H1 (cell line): ENCODE measurements around the gene JAKMIP3. TPM values are rescaled to one million over a fixed set of nuclear protein-coding genes. Genes with fewer than 3 reads are reported as not detected.

Experiments
- BCL11A ChIP-seq, 2 experiments: IDR thresholded peaks; one replicate each; pipeline ENCODE4 v1.6.1; 2011; ENCODE audit warnings: low read depth in 2 of 2, low read length in 2 of 2, mild to moderate bottlenecking in 2 of 2
- CEBPB ChIP-seq: IDR thresholded peaks from 2 replicates; pipeline ENCODE4 v1.6.1; 2012; ENCODE audit warnings: low read depth, low read length
- CHD7 ChIP-seq: fragments of 300-600 bp; sonication (generic); IDR thresholded peaks from 2 replicates; pipeline ENCODE4 v1.7.1; 2012; ENCODE audit warnings: low read length, moderate library complexity, mild to moderate bottlenecking, inconsistent platforms; ENCODE audit not compliant: insufficient replicate concordance
- E2F6 ChIP-seq: IDR thresholded peaks from 2 replicates; pipeline ENCODE4 v1.6.1; 2012; ENCODE audit warnings: inconsistent platforms
- HDAC6 ChIP-seq: IDR thresholded peaks from one replicate; pipeline ENCODE4 v1.7.1; 2012; ENCODE audit warnings: low read depth, mild to moderate bottlenecking, inconsistent platforms, low read length, moderate library complexity
- JUN ChIP-seq: IDR thresholded peaks from 2 replicates; pipeline ENCODE4 v1.6.1; 2011; ENCODE audit warnings: low read depth, mild to moderate bottlenecking, improper control_type of control experiment, low read length
- RBBP5 ChIP-seq: IDR thresholded peaks from 2 replicates; pipeline ENCODE4 v1.7.1; 2012; ENCODE audit warnings: low read depth, mild to moderate bottlenecking, inconsistent platforms, low read length, moderate library complexity, borderline replicate concordance
- SRF ChIP-seq: IDR thresholded peaks from 2 replicates; pipeline ENCODE4 v1.6.1; 2011; ENCODE audit warnings: mild to moderate bottlenecking, low read depth, low read length, moderate library complexity
- ZNF274 ChIP-seq: IDR thresholded peaks from 2 replicates; pipeline ENCODE4 v1.7.0; 2012; ENCODE audit warnings: low read length, borderline replicate concordance; ENCODE audit errors: extremely low read depth
- polyA plus RNA-seq, 7 experiments: library from polyadenylated mRNA; depleted of rRNA in 3 of 7; stranded (reverse) in 5 of 7; unstranded in 2 of 7; fragments of >200 nt in 5 of 7; fragments of 200-250 nt in 2 of 7; gene quantifications; 1 replicate in 5 of 7; 2 replicates in 1 of 7; 4 replicates in 1 of 7; pipeline versions ENCODE4 v1.2.1 to v1.2.3, GENCODE V29; 2011 to 2013; ENCODE audit warnings: missing spikeins in 2 of 7, mixed read lengths in 2 of 7
- total RNA-seq: library from RNA; stranded (reverse); fragmentation: NEBNext Ultra II Directional; extraction: Animal tissue kit (Norgen Biotek cat#: 25700); gene quantifications from 2 replicates; pipeline ENCODE4 v1.2.1, GENCODE V29; 2021

Gene JAKMIP3
- total and polyA plus RNA-seq, 2 of the 8 experiments (the other 6 are each of a cell fraction or from before 2014, with no cell fraction given): 0.83 to 0.91 TPM

- TF ChIP-seq CHD7: no peak
- TF ChIP-seq SRF: no peak
- no peak for TF ChIP-seq E2F6
- TF ChIP-seq CEBPB: no peak
- TF ChIP-seq BCL11A (IDR thresholded peaks at IDR 0.05; ENCODE audit: low read depth in 2 of 2, low read length in 2 of 2): no peak
- no peak for TF ChIP-seq HDAC6
- TF ChIP-seq JUN: no peak
- TF ChIP-seq ZNF274: no peak
- TF ChIP-seq RBBP5: no peak
Measured at GRCh38 chr10:132064082-132064755, 1.5 kb upstream of the JAKMIP3 start (continued).
